D341Med (cell line): ENCODE results near the gene NEDD9.

Source experiments
- DNase-seq: peaks from one replicate; pipeline ENCODE4 v3.0.0; 2012; ENCODE audit warnings: low spot score

The NEDD9 gene

DNA sequence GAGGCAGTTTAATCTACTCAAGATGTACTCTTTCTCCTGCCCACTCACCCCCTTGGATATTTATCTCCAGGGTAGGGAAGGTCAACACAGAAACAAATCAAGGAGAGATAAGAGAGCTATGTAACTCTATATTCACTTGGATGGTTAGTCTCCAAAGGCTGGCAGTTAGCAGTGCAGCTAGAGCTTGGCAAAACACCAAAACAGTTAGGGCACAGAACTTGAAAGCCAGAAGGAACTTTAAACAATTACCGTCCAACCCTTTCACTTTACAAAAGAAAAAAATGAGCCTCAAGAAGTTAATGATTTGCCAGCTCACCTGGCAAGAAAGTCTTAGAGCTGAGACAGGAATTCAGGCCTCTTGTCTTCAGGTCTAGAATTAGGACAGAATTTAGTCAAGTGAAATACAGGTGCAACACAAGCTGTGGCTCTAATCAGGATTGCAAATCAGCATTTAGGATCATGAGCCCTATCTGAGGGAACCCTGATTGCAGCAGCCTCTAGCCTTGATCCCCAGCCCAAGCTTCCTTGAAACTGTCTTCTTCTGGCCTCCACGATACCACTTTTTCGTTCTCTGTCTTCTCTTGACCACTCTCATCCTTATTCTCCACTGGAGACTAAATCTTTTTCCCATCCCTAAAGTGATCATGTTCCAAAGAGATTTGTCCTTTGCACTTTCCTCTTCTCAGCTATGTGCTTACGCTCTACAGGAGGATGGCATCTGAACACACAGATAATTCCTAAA, 14.9 kb downstream of the NEDD9 start:
- DNase-seq: no peak

DNA sequence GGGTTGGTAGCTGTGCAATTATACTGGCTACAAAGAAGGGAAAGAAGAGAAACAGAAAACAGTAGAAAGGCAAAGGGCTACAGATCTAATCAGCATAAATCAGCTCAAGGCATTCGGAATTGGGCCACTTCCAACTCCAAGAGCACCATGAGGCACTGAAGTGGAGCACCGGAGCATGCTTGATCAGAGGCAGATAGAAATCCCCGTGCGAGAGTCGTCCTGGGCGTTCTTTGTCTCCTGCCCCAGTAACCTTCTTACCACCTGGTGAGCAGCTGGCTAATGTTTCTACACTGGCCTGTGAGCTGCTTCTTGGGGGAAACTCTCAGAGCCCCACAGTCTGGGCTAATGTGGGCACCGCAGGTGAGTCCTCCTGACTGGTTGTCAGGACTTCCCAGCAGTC, 16.7 kb downstream of the NEDD9 start:
- no peak for DNase-seq

DNA sequence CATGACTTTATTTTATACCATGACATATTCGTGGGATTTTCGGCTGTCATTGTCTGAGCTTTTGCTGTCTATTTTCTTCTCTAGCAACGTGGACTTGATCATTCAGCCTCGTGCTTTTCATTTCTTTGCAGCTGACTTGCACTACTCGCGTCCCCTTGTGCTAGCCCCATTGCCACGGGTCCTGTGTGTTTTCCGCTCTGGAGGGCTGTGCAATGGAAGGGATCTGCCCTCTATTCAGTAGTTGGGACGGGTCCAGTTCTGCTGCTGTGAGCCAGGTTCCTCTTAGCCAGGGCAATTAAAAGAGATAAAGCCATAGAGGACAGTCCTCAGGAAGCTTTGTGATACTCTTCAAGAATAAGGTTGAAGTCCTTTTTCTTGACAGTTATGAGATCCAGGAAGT, 17.6 kb downstream of the NEDD9 start:
- DNase-seq: no peak

DNA sequence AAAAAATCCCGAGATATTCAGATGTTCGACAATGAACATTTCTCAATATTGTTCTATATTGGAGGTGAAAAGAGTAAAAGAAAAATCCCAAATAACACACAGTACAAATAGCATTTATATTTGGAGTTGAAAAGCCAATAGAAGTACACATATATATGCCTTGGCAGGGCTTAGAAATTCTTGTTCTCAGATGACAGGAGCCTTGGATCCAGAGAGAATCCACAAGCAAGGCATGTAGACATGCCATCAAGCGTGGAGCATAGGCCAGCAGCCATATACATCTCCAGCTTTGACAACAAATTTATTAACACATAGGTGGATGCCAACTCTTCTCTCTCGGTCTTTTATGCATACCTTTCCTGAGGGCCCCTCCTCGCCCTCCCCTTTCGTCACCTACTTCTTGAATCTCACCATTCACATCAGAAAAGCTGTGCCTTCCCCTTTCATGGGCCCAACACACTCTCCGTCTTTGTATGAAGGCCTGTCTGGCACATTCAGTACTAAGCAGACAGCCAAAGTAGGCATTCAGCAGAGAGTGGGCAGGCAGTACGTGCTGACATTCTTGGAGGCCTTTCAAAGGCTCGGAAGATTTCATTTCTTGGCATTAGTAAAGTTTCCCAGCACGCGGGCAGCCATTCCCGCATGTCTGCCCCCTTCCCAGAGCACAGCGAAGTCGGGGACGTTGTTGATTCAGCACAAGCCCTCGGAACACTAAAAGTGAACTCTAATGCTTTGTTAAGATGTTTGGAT, 18.2 kb downstream of the NEDD9 start:
- no peak for DNase-seq

DNA sequence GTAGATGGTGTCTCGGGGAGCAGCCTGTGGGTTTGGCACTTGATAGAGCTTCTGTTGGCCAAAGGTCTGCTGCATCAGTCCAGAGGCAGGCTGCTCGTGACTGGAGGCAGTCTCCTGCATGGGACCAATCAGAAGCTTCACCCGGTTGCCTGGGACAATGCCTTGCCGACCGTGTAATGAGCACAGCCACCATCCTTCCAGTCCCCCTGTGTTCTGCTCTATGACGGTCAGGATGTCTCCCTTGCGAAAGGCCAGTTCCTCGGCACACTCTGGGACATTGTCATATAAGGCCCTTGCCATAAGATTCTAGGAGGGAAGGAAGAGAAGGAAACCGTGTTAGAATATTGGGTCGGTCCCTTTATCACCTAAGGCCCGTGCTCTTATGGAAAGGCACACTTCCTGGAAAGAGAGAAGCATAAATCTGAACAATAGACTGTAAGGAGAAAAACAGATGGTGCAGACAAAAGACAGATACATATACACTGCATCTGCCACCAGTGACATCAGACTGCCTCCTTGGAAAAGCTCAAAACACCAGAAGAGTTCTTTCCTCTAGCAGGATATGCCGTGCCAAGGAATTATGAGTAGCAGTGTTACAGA, 18.9 kb downstream of the NEDD9 start:
- no peak for DNase-seq

DNA sequence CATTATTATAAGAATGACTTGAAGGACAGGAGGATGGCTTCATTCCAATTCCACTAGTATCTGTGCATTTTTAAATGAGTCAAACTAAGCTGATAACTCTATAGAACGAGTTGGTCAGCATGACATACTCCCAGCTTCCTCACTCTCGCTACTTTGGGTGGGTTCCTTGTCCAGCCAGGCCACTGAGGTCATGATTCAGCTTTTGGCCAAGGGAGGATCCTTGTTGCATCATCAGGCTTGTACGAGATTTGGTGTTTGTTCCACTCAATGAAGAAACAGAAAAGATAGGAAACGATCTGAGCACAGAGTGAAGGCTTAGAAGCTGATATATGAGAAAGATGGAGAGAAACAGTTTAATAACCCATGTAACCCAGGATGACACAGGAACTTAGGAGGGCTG, 19.8 kb downstream of the NEDD9 start:
- DNase-seq: no peak

DNA sequence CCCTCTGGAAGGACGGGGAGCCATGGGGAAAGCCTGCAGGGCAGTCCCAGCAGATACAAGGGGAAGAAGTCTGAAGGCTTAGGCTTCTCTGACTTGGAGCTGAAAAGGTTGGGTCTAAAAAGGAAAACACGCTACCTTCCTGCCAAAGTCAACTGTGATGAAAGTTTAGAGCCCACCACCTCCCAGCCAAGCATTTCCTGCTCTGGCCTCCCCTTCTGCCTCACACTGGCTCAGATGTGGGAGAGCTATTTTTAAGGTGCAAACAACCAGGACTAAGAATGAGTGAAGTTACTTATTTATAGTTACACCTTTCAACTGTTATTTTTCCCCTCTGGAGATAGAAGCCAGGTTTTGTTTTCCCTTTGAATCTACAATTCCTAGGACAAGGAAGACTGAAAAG, 21.2 kb downstream of the NEDD9 start:
- DNase-seq: no peak

DNA sequence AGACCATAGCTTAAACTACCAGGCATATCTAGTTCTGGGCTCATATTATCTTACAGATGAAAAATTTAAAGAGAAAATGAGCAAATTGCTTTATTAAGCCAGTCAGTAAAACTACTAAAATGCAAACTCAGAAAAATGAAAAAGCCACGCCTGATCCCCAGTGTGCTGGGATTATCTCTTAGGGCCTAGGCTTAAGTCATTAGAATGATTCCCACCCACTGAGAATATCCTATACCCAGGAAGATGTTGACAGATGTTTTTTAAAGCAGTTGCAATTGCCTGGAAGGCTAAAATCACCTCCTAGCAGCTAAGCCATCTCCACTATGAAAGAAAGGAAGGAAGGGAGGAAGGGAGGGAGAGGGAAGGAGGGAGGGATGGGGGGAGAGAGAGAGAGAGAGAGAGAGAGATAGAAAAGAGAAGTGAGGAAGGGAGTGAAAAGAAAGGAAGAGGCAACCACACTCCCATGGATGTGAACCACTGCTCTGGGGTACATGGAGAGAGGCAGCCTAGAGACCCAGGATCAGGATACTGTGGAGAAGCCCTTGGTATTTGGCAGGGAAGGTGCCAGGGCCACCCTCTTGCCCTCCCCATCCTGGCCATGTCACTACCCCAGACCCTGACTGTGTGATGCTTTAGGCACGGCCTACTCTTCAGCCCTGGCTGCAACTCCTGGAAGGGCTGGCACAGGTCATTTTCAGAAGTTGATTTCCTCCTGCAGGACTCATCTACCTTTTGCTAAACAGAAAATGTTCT, 21.9 kb downstream of the NEDD9 start:
- DNase-seq: peak; percentile 70

DNA sequence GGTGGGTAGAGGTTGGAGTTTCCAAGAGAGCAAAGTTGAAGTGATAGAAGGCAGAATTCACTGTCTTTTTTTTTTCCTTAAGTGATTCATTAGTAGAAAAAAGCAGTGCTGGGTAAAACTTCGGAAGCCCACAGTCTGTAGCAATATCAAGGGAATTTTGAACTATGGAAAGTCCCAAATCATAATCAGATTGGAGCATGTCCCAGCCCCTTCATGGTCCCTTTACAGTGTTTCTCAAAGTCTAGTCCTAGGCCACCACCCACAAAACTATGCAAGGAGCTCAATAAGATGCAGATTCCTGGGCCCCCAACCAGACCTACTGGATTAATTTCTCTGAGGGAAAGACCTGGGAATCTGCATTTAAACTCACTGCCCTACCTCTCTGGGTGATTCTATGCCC, 22.6 kb downstream of the NEDD9 start:
- DNase-seq: no peak

DNA sequence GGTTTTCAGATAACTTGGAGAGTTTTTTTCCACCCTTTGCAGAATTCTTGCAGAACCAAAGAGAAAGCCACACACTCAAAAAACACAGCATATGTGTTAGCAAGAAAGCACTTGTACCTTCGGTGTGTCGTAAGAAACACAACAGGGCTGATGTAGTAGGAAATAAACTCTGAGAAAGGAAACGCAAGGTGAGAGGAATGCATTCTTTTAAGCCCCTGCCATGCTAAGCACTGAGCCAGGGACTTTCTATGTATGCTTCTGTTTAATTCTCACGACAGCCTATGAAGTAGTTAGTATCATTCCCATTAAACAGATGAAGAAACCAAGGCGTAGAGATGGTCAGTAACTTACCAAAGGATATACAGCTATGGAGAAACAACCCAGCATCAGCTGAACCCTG, 23.1 kb downstream of the NEDD9 start:
- DNase-seq: no peak

DNA sequence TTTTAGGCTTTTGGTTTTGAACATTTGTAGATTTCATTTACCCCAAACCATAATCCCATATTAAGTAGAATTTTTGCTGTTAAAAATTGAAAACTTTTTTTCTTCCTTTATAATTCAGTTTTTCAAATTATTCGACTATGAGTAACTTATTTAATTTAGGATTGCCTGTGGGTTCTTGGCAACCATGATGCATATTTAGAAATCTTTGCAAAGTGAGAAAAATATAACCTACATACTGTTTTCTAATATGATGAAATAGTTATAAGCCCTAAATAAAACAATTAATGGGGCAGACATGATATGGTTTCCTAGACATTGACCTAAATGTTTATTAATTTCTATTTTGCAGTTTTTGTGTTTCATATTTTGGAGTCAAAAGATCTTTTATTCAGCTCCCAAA, 23.6 kb downstream of the NEDD9 start:
- no peak for DNase-seq

DNA sequence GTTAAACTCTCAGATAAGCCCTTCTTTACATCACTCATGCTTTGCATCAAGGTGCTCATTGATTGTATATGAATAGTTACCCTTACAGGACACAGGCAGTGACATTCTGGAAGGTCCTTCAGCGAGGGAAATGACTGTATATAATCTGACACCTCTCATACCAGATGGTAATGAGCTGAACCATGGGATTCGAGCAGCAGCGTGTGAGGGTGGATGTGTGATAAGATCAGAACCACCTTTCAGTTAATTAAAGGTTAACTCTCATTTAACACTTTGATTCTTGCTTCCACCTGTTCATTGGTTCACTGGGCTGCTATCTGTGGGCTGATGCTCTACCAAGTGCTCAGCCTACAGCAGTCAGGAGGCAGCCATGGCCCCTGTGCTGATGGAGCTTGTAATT, 24.2 kb downstream of the NEDD9 start:
- no peak for DNase-seq

DNA sequence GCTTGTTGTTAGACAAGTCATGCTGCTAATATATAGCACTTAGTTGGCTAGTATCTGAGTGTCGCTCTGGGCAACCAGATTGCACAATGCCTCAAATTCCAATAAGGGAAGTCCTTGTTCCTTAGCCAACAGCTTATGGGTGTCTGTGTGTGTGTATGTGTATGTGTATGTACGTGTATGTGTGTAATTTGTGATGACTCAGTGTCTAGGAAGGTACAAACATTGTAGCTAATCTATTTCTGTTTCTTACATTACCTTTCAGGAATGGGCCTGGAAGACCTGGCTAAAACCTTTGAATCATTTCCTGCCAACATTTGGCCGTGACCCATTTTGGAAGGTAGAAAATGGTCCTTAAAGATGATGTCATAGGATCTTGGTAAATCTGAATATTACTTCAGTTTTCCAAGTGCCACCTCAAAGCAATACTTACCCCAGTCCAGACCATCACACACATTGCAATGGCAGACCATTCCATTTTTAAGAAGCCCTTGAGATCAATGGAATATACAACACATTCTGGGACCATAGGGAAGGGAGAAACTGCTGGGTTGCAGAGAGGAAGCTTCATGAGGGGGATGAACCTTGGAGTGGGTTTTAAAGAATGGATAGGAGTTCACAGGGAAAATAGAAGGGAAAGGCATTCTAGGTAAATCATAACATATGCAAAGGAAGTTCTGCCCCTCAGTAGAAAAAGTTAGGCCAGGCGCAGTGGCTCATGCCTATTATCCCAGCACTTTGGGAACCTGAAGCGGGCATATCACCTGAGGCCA, 25.1 kb downstream of the NEDD9 start:
- DNase-seq: no peak

DNA sequence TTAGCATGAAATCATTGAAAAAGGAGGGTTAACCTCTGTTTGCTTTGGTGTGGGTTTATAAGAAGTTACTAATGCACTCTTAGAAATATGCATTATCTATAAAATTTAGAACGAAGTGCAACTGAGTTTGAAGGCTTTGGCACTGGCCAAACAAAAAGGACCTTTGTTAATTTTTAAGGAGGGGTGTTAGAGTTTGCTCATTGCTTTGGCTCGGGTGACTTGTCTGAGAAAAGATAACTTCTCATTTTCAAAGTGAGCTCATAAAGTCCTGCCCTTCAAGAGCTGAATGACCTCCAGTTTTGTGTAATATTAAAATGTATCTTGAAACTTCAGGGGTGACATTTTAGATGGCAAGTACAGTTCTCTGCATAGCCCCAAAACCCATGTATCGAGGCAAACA, 25.9 kb downstream of the NEDD9 start:
- DNase-seq: no peak

DNA sequence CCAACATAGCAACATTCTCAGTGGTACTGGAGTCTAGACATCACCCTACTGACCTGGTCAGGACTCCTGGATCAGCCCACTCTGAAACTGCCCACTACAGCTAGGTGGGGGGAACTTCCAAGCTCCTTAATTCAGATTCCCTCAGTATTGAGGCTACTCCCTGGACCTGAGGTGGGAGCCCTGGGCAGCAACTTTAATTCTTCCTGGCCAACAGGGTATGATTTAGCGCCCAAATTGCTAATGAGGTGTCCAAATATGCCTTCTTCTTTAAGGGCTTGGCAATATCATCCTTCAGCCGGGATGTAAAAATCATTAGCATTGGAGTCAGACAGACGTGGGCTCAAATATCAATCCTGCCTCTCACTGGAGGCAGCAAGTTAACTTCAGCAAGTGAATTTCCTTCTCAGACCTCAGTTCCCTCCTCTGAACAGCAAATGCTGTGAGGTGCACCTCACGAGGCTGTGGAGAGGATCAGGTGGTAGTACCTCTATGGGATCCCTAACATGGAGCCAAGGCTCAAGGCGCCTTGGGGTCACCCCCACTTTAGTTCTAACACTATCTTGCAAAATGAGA, 27.6 kb downstream of the NEDD9 start:
- DNase-seq: no peak

DNA sequence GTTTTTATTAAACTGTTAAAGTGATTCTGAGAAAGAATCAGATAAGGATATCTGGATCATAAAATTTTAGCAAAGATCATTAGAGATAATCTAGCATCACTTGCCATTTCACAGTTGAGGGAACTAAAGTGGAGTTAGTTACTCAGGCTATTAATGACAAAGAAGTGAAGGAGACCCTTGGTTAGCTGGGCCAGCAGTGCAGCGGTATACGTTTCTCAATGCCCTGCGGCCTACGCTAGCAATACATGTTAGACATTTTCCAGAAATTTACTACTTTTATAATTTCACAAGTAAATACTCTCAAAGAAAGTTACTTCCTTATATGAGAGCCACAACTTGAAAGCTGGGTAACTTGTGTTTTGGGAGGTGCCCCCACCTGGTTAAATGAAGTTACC, 28.5 kb downstream of the NEDD9 start:
- no peak for DNase-seq

DNA sequence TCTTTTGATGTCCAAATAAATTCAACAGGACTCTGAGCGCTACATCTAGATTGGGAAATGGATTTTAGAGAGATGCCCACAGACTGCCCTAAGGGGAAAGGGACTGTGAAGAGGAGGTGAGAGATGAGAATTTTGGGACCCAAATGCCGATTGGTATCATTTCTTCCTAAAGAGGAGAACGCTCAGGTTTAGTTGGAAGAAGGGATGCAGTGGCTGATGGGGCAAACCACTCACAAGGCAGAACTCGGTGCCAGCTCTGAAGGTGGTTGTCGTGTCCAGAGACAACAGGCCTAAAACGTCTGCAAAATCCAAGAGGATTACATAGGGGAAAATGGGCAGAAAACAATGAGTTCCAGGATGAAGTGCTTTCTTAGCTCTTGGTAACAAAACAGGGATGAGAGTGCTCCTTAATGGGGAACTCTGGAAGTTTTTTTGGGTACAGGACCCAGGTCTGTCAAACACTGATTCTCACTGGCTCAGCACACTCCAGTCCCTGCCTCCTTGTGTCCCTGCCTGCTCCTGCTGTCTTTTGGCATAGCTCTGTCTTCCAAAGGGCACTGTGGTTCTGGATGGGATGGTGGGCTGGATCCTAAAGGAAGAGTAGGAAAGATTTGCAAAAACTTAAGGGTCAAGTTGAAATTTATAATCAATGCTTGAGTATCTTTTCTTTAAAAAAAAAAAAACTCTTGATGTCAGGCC, 29.0 kb downstream of the NEDD9 start:
- no peak for DNase-seq

DNA sequence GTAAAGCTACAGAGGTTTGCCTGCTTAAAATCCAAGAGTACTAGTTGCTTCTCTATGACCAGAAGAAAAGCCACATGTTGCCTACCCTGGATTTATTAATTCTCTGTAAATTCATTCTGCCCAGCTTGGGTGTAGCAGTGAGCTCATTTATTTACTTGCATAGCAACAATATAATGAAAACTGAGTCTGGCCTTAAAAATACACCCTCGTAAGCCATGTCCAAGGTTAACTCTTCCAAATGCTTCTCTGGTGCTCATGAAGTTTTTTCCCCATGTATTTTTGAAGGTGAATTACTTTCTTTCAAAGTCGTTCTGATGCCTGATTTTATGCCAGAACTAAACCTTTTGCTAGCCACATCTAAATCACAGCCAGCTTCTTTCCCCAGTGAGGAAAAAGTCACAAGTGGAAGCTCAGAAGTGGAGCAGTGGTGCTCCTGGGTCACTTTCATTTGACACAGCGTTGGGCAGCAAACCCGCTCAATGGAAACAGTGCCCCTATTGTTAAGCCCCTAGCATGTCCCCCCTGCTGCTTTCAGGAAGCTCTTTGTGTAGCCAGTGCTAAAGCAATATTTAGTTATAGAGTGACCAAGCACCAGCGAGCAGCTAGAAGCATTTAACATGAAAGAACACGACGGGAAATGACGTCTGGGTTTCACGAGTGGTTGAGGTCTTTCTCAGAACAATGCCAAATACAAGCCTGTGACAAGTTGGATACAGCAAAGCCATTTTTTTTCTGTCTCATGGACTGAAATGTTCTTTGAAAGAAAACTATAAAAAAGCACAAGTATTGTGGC, 29.8 kb downstream of the NEDD9 start:
- DNase-seq: no peak

DNA sequence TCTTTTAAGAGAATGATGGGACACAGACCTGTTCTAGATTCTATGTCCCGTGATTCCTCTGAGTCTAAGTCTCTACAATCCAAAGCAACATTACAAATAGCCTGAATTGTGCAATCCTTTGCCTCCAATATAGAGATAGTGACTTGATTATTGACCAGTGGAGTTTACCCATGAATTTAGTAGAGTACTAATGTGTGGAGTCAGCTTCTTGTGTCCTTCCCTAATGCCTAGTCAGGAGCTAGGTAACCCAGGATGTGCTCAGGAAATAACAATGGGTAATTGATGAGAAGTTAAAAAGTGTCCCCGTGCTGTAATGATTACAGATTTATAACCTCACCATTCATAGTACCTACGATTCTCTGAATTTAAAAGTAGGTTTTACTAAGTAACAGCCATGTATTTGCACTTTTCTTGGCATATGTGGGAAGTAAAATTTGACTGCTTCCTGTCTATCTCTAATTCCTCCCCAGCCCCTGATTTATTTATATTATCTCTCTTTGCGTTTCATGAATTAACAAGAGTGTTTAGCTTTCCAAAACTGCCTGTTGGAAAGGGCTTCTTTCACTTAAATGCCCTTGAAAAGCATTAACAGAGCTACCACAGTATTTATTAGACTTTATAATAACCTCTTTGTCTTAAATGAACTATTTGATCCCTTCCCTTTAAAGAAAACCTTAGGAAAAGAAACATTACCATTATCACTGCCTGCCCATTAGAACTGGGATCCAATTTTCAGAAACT, 30.5 kb downstream of the NEDD9 start:
- no peak for DNase-seq
